Loucy (cell line): ENCODE data around the gene BCAP31.
A peak's percentile ranks its signal among the peaks of the same experiment; 100 is the strongest.

Experiments
- H2AFZ ChIP-seq: fragments of 200-600 bp; sonication (generic); 2 replicates; pipeline ENCODE4 v1.6.0; 2016; ENCODE audit warnings: antibody characterized with exemption, mild to moderate bottlenecking, low read length, moderate library complexity
- H3F3A ChIP-seq: fragments of 200-600 bp; 2 replicates; pipeline ENCODE4 v1.6.0; 2016; ENCODE audit warnings: antibody characterized with exemption, low read depth, mild to moderate bottlenecking
- H3K27me3 ChIP-seq: fragments of 200-600 bp; sonication (generic); 2 replicates; pipeline ENCODE4 v1.6.1; 2014; ENCODE audit warnings: low read length, mild to moderate bottlenecking; ENCODE audit not compliant: insufficient read depth, poor library complexity, severe bottlenecking
- H3K36me3 ChIP-seq: fragments of 200-600 bp; sonication (generic); 2 replicates; pipeline ENCODE4 v1.6.1; 2016; ENCODE audit warnings: low read length; ENCODE audit not compliant: insufficient read depth
- H3K4me1 ChIP-seq: fragments of 200-600 bp; sonication (generic); 2 replicates; pipeline ENCODE4 v1.5.1; 2014; ENCODE audit warnings: low read length, mild to moderate bottlenecking; ENCODE audit not compliant: insufficient read depth, poor library complexity, severe bottlenecking
- H3K4me2 ChIP-seq: fragments of 200-600 bp; sonication (generic); 2 replicates; pipeline ENCODE4 v1.6.0; 2014; ENCODE audit warnings: antibody characterized with exemption, low read length, low read depth, mild to moderate bottlenecking; ENCODE audit not compliant: poor library complexity, severe bottlenecking
- H3K4me3 ChIP-seq: fragments of 200-600 bp; sonication (generic); 2 replicates; pipeline ENCODE4 v1.5.1; 2014; ENCODE audit warnings: low read length, mild to moderate bottlenecking, mixed read lengths; ENCODE audit not compliant: poor library complexity, severe bottlenecking
- H3K79me2 ChIP-seq: fragments of 200-600 bp; sonication (generic); 2 replicates; pipeline ENCODE4 v1.6.1; 2014; ENCODE audit warnings: low read length; ENCODE audit not compliant: insufficient read depth
- H3K9ac ChIP-seq: fragments of 200-600 bp; sonication (generic); 2 replicates; pipeline ENCODE4 v1.6.0; 2014; ENCODE audit warnings: mild to moderate bottlenecking, low read depth, low read length, moderate library complexity; ENCODE audit not compliant: poor library complexity, severe bottlenecking
- H3K9me2 ChIP-seq: fragments of 200-600 bp; sonication (generic); replicated peaks from 2 replicates; pipeline ENCODE4 v1.6.1; 2016; ENCODE audit warnings: low read depth, low read length, mixed read lengths
- H3K9me3 ChIP-seq: fragments of 200-600 bp; sonication (generic); 2 replicates; pipeline ENCODE4 v1.6.1; 2014; ENCODE audit warnings: mild to moderate bottlenecking, antibody characterized with exemption, low read length, low read depth; ENCODE audit not compliant: insufficient read depth
- H4K20me1 ChIP-seq: fragments of 200-600 bp; sonication (generic); 2 replicates; pipeline ENCODE4 v1.6.0; 2014; ENCODE audit warnings: antibody characterized with exemption, low read length, mild to moderate bottlenecking; ENCODE audit not compliant: insufficient read depth, poor library complexity, severe bottlenecking
- EZH2phosphoT487 ChIP-seq: fragments of 200-600 bp; IDR thresholded peaks from 2 replicates; pipeline ENCODE4 v1.6.1; 2018; ENCODE audit warnings: antibody characterized with exemption, mild to moderate bottlenecking, moderate library complexity, borderline replicate concordance
- TF ChIP-seq, protein P1 (sequence below): fragments of 200-600 bp; sonication (generic); conservative IDR thresholded peaks from 2 replicates; pipeline ENCODE4 v1.5.1; 2014; ENCODE audit warnings: mild to moderate bottlenecking, antibody characterized with exemption, low read length

The BCAP31 gene

DNA sequence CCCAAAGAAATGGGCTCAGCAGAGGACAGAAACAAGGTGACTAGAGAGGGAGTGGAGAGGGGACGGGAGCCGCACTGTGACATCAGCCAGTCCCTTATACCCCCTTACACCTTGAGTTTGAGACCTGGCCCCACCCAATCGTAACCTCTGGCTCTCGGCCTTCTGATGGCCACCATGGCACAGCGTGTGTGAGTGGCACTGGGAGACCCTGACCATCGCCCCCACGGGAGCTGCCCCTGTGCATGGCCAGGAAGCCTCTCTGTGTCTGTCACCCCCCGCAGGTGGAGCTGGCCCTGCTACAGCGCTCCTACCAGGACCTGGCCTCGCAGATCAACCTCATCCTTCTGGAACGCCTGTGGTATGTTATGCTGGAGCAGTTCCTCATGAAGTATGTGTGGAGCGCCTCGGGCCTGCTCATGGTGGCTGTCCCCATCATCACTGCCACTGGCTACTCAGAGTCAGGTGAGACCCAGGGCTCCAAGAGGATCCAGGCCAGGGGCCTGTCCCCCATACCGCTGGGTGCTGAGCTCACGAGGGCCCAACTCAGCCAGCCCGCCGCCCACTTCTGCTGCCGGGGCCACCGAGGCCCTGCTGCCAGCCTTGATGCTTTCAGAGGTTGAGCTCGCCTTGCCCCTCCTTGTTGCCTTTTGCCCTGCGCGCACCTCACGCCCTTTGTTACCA is 4.9 kb upstream of the BCAP31 start:
- H3K9me2 ChIP-seq: no peaks in the 10 kb centered on the region
- no peaks in the 10 kb centered on the region for H4K20me1 ChIP-seq
- no peak overlapping the region for H3K4me2 ChIP-seq
- peaks cover 9% of the 10 kb centered on the region; the same call in 1 of the 2 replicates for H3K79me2 ChIP-seq
- H2AFZ ChIP-seq: no peak overlapping the region
- H3K36me3 ChIP-seq: no peaks in the 10 kb centered on the region
- TF ChIP-seq EZH2phosphoT487: no peak
- TF ChIP-seq, protein P1, sequence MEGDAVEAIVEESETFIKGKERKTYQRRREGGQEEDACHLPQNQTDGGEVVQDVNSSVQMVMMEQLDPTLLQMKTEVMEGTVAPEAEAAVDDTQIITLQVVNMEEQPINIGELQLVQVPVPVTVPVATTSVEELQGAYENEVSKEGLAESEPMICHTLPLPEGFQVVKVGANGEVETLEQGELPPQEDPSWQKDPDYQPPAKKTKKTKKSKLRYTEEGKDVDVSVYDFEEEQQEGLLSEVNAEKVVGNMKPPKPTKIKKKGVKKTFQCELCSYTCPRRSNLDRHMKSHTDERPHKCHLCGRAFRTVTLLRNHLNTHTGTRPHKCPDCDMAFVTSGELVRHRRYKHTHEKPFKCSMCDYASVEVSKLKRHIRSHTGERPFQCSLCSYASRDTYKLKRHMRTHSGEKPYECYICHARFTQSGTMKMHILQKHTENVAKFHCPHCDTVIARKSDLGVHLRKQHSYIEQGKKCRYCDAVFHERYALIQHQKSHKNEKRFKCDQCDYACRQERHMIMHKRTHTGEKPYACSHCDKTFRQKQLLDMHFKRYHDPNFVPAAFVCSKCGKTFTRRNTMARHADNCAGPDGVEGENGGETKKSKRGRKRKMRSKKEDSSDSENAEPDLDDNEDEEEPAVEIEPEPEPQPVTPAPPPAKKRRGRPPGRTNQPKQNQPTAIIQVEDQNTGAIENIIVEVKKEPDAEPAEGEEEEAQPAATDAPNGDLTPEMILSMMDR: no peak
- H3K9me3 ChIP-seq: no peaks in the 10 kb centered on the region
- H3K4me1 ChIP-seq: peaks cover 24% of the 10 kb centered on the region
- H3K4me3 ChIP-seq: no peak overlapping the region
- H3K27me3 ChIP-seq: no peaks in the 10 kb centered on the region
- H3K9ac ChIP-seq: no peak overlapping the region
- no peaks in the 10 kb centered on the region for H3F3A ChIP-seq

DNA sequence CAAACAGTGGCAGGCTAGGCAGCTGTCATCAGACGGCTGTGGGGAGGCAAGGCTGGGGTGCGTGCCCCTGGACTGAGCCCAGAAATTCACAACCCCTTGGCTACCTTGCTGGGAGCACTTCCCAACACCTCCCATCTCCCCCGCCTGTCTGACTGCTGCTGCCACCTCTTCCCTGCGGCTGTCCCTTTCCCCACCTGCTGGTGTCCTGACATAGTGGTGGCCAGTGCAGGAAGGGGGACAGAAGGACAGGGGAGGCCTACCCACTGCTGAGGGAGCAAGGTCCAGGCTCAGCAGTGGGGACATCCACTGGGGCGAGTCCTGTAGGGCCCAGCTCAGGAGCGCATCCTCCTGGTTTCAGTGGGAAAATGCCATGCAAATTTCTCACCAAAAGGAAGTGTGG is 3.9 kb upstream of the BCAP31 start:
- Histone ChIP-seq H2AFZ (no peak overlapping the region), H3K79me2 (peaks cover 14% of the 10 kb centered on the region), H3K9me2 (no peaks in the 10 kb centered on the region), H3K4me2 (peak overlapping the region; percentile 70), H3F3A (no peaks in the 10 kb centered on the region), H3K27me3 (no peaks in the 10 kb centered on the region), H3K9ac (peak overlapping the region; percentile 70), H3K4me1 (peaks cover 24% of the 10 kb centered on the region), H3K4me3 (peak overlapping the region; percentile 61), H4K20me1 (peaks cover under 1% of the 10 kb centered on the region), H3K36me3 (no peaks in the 10 kb centered on the region), H3K9me3 (no peaks in the 10 kb centered on the region)
- TF ChIP-seq, protein P1: no peak
- no peak for TF ChIP-seq EZH2phosphoT487

DNA sequence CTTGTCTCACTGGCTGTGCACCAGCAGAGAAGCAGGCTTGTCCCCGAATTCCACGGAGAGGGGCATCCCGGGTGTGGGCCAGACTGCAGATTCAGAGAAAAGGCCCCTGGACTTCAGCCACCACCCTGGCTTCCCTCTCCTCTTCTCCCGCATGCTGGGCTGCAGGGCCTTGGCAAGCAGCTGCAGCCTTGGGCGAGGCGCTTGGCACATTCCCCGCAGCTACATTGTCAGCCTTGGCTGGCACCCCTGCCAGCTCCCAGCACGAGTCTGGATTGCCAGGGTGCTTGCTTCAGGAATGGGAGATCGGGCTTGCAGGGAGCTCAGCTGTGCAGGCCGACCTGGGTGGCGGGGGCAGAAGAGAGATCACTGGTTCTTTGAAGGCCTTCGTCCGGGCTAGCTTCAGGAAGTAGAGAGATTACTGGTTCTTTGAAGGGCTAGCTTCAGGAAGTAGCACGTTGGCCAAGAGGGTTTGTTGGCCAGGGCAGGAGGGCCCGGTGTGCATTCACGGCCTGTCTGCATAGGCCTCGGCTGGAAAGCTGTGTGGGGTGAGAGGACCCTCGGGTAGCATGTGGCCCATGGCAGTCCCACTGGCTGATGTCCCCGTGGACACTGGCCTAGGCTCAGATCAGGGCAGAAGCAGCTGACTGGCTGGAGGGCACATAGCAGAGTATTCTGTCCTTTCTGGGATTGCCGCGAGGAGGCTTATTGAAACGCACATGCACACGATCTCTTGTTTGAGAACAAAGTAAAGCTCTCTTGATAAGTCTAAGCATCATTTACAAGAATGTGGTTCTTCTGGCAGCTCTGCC is 3.1 kb upstream of the BCAP31 start:
- H3K9ac ChIP-seq: peak overlapping the region; percentile 70

More for the DNA sequence above, 3.1 kb upstream of the BCAP31 start:
- Histone ChIP-seq H4K20me1 (peaks cover 9% of the 10 kb centered on the region), H3K4me3 (peak overlapping the region; percentile 61), H3K79me2 (peaks cover 22% of the 10 kb centered on the region), H3K36me3 (no peaks in the 10 kb centered on the region), H3K4me2 (peak overlapping the region; percentile 70), H3K9me2 (no peaks in the 10 kb centered on the region), H2AFZ (no peak overlapping the region), H3K27me3 (no peaks in the 10 kb centered on the region), H3K4me1 (peaks cover 28% of the 10 kb centered on the region), H3F3A (no peaks in the 10 kb centered on the region), H3K9me3 (no peaks in the 10 kb centered on the region)
- TF ChIP-seq, protein P1: no peak
- no peak for TF ChIP-seq EZH2phosphoT487
